GM18867 (cell line): ENCODE results near the gene DDX31.

Source experiments
- ATAC-seq: cut with Tn5 transposase; IDR thresholded peaks from one replicate; pipeline ENCODE4 v1.9.1; 2021; ENCODE audit warnings: mild to moderate bottlenecking, moderate library complexity; ENCODE audit not compliant: unreplicated experiment

Gene DDX31

DNA sequence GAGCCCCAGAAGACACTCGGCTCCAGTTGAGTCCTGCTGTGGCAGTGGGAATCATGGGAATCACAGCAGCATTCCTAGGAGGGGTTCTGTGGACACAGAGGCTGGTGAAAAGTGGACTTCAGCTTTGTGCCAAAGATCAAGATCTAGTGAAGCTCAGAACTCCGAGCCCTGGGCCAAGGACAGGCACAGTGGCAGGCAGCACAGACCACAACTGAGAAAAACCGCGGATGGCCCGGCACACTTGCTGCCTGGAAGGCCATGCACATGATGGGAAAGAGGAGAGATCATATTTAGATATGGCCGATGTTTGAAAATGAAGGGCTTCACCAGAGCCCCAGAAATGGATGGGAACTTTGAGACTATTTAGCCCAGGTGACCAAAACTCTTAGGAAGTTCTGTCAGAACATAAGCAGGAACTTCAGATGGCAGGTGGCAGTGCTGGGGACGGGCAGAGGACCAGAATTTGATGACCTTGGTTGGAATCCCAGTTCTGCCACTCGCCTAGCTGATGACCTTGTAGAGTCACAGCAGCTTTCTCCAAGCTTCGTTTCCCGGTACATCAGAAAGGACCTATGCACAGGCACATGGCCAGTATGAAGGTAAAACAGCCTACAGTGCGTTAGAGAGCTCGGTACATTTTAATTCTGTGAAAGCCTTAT lies 69.3 kb downstream of the DDX31 start:
- no peak for ATAC-seq

DNA sequence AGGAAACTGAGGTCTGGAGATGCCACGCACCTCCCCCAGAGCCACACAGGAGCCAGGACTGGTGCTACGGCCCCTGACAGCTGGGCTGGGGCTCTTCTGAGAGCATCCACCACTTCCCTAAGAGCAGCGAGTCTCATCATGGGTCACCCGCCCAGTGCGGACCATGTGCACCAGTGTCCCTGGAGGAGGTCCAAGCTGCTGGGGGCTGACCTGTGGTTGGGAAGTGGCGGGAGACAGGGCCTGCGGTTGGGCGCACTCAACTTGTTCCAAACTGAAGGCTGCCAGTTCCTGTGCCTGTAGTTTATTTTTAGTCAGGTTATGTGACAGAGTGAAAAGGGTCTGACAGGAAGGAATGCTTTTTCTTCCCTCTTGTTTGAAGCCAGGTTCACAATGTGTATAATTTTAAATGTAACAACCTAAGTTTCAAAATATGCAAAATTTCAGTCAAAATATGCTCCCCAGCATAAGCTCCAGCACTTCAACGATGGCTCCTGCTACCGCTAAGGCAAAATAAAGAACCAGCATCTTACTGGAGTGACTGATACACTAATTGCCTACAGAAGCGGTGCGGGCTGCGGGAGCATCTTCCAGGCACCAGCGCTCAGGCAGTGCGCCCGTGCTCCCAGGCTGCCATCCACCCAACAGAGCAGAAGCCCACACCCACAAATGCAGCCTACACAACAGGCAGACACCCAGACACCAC lies 72.6 kb downstream of the DDX31 start:
- no peak for ATAC-seq

GRCh38 chr9:132596200-132596599 lies 73.6 kb downstream of the DDX31 start:
- ATAC-seq = no peak

DNA sequence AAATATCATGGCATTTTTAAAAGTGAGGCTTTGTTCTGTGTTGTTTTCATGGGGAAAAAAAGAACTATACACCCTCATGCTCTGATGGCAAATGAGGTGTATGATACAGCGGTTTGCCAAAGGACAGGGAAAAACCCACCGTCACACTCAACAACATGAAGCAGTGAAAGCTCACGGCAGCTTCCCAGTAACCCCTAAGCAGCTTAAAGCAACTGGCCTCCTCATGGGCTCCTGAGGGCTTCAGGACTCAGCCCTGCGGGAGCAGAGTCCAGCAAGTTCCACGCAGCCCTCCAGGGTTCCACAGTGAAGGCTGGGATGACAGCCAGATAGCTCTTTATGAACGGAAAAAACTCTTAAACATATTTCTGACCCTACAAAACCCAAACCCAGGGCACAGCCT lies 74.5 kb downstream of the DDX31 start:
- no peak for ATAC-seq

DNA sequence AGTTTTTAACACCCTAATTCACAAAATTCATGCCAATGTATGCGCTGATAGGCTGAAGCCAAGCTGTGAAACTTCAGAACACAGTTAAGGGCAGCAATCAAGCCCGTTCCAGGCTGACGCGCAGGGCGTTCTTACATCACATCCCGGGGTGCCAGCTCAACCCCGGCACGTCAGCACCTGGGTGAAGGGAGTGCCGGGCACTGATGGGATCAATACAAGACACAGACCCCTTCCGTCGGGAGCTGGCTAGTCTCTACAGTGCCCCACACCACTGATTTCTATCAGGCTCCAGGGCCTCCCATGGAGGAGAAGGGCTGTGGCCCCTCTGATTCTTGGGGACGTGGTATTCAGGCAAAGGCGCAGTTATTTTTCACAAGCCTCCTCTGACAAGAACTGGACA lies 75.4 kb downstream of the DDX31 start:
- ATAC-seq = no peak

DNA sequence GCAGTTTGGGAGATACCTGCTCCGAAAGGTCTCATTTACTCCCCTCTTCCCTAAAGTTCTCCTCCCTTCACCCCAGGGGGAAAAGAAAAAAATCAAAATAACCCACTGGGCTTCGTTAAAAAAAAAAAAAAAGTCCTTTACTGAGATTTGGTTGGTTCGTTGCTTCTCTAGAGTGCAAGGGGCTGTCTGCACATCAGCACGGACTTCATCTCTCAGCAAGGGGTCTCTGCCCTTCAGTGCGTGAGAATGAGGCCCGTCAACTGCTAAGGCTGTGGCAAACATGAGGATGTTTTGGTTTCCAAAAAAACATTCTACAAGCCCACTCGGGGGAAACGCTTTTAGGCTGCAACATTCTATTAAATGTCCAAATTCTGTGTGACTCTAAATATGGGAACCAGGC lies 77.3 kb downstream of the DDX31 start:
- ATAC-seq = no peak

DNA sequence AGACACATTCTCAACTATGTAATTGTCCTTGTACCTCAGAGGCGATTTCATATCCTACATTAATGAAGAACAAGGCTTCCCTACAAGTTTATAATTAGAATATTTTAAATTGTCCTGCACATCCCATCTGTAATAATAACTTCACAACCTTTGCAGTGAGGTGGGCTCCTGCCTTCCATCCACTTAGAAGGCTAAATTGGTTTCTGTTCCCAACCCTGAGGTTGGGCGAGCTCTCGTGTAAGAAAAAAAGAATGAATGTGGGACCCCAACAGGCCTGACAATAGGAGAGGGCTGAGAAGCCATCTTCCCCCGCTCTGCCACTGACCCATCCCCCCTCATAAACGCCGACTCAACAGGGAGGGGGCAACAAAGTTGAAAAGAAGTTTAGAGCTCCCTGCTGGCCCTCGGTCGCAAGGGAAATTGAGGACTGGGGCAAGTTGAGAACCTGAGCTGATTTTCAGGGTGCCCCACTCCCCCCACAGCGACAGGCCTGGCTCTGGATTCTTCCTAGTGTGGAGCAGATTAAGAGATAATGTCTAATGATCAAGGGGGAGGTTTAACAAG lies 78.0 kb downstream of the DDX31 start:
- ATAC-seq = no peak

DNA sequence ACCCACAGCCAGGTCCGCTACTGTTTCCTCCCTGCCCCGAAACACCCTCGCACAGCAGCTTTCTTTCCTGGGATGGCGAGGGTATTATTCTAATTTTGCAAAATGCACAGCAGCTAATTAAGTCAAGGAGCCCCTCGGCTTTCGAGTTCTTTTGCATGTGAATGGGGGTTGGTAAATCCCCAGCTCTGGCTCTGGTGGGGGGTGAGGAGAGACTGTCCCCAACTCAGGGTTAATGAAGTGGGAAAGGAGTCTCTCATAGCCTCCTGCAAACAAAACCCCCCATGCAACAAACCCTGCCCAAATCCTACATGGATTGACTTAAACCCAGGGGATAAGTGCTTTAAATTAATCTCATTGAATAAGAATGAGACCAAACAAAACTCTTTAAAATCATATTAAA lies 78.5 kb downstream of the DDX31 start:
- ATAC-seq = no peak

- ATAC-seq = no peak
Observed at GRCh38 chr9:132590318-132591182, 79.2 kb downstream of the DDX31 start.

GRCh38 chr9:132590037-132590317 lies 79.8 kb downstream of the DDX31 start:
- no peak for ATAC-seq

GRCh38 chr9:132589148-132590036 lies 80.4 kb downstream of the DDX31 start:
- no peak for ATAC-seq

DNA sequence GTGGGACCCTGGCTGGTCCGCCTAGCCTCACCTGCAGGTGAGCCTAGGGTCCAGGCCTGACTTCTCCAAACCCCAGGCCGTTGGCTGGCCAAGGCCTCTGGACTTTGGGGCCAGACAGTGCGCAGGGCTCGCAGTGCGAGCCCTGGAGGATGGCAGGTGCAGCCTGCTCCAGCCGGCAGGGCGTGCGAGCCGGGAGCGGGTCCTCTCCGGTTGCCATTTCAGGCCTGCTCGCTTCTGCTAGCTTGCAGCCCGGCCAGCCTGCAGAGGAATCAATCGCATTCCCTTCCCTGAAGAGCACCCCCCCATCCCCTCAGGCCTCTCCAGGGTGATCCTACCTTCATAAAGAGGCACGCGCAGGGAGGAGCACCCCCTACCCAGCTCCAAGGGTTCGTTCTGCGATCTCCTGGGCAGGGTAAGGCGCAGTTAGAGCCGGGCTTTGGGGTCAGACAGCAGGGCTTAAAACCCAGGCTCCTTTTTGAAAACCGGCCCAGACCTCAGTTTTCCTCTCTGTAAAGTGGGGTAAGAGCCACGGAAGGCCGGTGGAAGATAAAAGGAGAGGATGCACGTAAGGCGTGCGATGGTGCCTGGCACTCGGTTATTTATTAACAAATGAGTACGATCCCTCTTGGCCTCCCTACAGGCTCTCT lies 81.2 kb downstream of the DDX31 start:
- ATAC-seq = no peak

DNA sequence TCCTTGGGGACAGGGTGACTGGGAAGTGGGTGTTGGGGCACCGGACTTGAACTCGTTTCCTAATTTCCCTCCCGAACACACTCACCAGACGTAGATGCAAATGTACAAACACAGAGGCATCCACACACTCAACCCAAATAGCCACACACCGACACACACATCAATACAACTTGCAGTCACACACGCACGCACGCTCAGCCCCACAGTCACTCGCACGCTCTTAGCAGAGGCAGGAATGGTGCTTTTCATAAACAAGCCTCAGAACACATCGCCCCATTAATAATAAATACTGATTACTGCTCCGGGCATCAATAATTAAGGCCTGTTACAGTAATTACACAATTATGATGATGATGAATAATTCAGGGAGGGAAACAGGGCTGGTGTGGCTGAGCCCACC lies 81.7 kb downstream of the DDX31 start:
- ATAC-seq = no peak

DNA sequence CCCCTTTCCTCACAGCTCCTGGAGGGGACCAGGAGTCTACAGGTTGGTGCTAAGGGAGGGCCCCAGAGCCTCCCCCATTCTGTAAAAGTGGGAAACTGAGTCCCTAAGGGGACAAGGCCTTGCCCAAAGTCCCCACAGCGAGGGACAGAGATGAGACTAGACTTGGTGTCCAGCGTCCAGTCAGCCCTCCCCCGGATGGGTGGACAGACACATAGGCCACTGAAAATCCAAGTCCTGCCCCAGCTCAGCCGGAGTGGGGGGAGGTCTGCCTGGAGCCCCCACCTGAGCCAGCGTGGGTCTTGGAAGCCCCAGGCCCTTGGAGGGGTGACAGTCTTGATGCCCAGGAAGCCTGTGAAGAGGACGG lies 82.2 kb downstream of the DDX31 start:
- ATAC-seq = no peak

GRCh38 chr9:132586830-132587591 lies 82.8 kb downstream of the DDX31 start:
- ATAC-seq = no peak

- no peak for ATAC-seq
Observed at GRCh38 chr9:132585954-132586829, 83.6 kb downstream of the DDX31 start.

GRCh38 chr9:132584601-132585560 lies 84.9 kb downstream of the DDX31 start:
- no peak for ATAC-seq
